GM23248 (cell line): ENCODE data around the gene RNF26. TPM values are rescaled to one million over a fixed set of nuclear protein-coding genes. Genes with fewer than 3 reads are reported as not detected.

ENCODE experiments used
- DNase-seq: peaks from one replicate; pipeline ENCODE4 v3.0.0-alpha.2; 2015
- H2AFZ ChIP-seq: fragments of 200-600 bp; sonication (generic); 2 replicates; pipeline ENCODE4 v1.6.1; 2016; ENCODE audit warnings: antibody characterized with exemption
- H3F3A ChIP-seq: fragments of 200-600 bp; sonication (generic); 2 replicates; pipeline ENCODE4 v1.6.1; 2016; ENCODE audit warnings: mild to moderate bottlenecking, antibody characterized with exemption, mixed run types; ENCODE audit not compliant: insufficient read depth
- H3K27ac ChIP-seq: fragments of 200-600 bp; sonication (generic); 2 replicates; pipeline ENCODE4 v1.5.1; 2016; ENCODE audit warnings: mild to moderate bottlenecking
- H3K27me3 ChIP-seq: fragments of 200-600 bp; sonication (generic); replicated peaks from 2 replicates; pipeline ENCODE4 v1.6.1; 2016; ENCODE audit warnings: mild to moderate bottlenecking; ENCODE audit not compliant: insufficient read depth
- H3K36me3 ChIP-seq: fragments of 200-600 bp; sonication (generic); 2 replicates; pipeline ENCODE4 v1.6.1; 2016; ENCODE audit warnings: low read depth, mild to moderate bottlenecking
- H3K4me1 ChIP-seq: fragments of 200-600 bp; sonication (generic); 2 replicates; pipeline ENCODE4 v1.6.1; 2016; ENCODE audit warnings: mild to moderate bottlenecking; ENCODE audit not compliant: insufficient read depth
- H3K4me2 ChIP-seq: fragments of 200-600 bp; sonication (generic); one replicate; pipeline ENCODE4 v1.6.1; 2016; ENCODE audit warnings: mild to moderate bottlenecking; ENCODE audit not compliant: unreplicated experiment
- H3K4me3 ChIP-seq: fragments of 200-600 bp; sonication (generic); 2 replicates; pipeline ENCODE4 v1.5.1; 2016; ENCODE audit warnings: mild to moderate bottlenecking
- H3K79me2 ChIP-seq: fragments of 200-600 bp; sonication (generic); 2 replicates; pipeline ENCODE4 v1.6.1; 2016; ENCODE audit warnings: mild to moderate bottlenecking; ENCODE audit not compliant: insufficient read depth
- H3K9ac ChIP-seq: fragments of 200-600 bp; sonication (generic); 2 replicates; pipeline ENCODE4 v1.6.1; 2016; ENCODE audit warnings: mild to moderate bottlenecking
- H3K9me2 ChIP-seq: fragments of 200-600 bp; sonication (generic); 2 replicates; pipeline ENCODE4 v1.6.1; 2016; ENCODE audit warnings: mixed run types, mild to moderate bottlenecking, moderate library complexity; ENCODE audit not compliant: insufficient read depth
- H3K9me3 ChIP-seq: fragments of 200-600 bp; sonication (generic); one replicate; pipeline ENCODE4 v1.6.1; 2017; ENCODE audit warnings: low read depth
- H4K20me1 ChIP-seq: fragments of 200-600 bp; sonication (generic); 2 replicates; pipeline ENCODE4 v1.6.0; 2016; ENCODE audit not compliant: insufficient read depth
- EZH2 ChIP-seq: fragments of 200-600 bp; sonication (generic); IDR thresholded peaks from 2 replicates; pipeline ENCODE4 v1.6.1; 2018; ENCODE audit warnings: antibody characterized with exemption, mild to moderate bottlenecking; ENCODE audit not compliant: insufficient read depth, poor library complexity, severe bottlenecking
- EZH2phosphoT487 ChIP-seq: fragments of 200-600 bp; sonication (generic); IDR thresholded peaks from 2 replicates; pipeline ENCODE4 v1.6.1; 2018; ENCODE audit warnings: antibody characterized with exemption, moderate library complexity, mild to moderate bottlenecking, low read depth; ENCODE audit not compliant: insufficient read depth
- WGBS, 2 experiments: methylation state at CpG; one replicate each; pipeline ENCODE4 v1.1.6; 2015 to 2017; ENCODE audit warnings: low lambda C conversion rate in 2 of 2, low coverage in 1 of 2; ENCODE audit errors: missing lambda C conversion rate in 2 of 2; 5-methylcytosine and 5-hydroxymethylcytosine counted together
- in situ Hi-C: fragments of 300-500 bp; cut with MboI; formaldehyde crosslinking; loops from 2 replicates; pipeline ENCODE4 v1.15.0; 2020
- polyA plus RNA-seq: library from polyadenylated mRNA; unstranded; fragments of >200 nt; fragmentation: Nextera tagmentation; extraction: Ambion mirVana; gene quantifications from 2 replicates; pipeline ENCODE4 v1.2.1, GENCODE V29; 2016
- total RNA-seq: library from RNA; depleted of rRNA; stranded (reverse); fragments of >200 nt; shearing (Covaris generic); gene quantifications from 2 replicates; pipeline ENCODE4 v1.2.3, GENCODE V29; 2014

Gene RNF26
- total and polyA plus RNA-seq, 2 experiments from 2014 or later = 8.0 to 49.5 TPM

DNA sequence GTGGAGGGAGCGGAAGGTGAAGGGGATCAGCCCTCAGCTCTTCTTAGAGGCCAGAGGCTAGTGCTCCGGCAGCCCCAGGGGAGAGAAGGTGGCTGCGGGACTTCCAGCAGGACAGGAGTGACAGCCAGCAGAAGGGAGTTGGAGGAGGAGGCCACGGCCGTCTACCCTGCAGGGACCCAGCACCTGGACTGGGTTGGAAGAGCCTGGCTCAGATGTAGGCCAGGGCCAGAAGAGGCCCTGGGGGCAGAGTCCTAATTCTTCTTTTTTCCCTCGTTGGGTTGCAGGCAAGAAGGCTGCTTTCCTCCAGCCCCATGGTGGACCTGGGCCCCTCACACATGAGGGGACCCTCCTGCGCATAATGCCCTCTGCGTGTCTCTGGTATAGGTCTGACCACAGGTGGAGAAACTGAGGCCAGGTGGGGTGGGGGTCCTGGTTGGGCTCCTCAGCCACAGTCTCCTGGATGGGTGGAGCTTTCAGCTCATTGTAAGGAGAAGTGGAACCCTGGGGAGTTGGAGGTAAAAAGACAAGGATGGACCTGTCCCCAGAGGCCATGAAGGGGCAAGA, 15.1 kb upstream of the RNF26 start:
- Histone ChIP-seq H3K9me2 (no peaks in the 10 kb centered on the region), H3K4me3 (no peak overlapping the region), H3F3A (peaks cover 18% of the 10 kb centered on the region; the same call in 1 of the 2 replicates), H3K9ac (no peak overlapping the region), H3K27ac (peak overlapping the region; percentile 62), H2AFZ (peak overlapping the region; percentile 61), H3K4me1 (peaks cover 41% of the 10 kb centered on the region), H3K79me2 (no peaks in the 10 kb centered on the region), H3K27me3 (no peaks in the 10 kb centered on the region; the same call in 1 of the 2 replicates), H3K36me3 (no peaks in the 10 kb centered on the region), H3K4me2 (peak overlapping the region; percentile 24), H4K20me1 (no peaks in the 10 kb centered on the region), H3K9me3 (no peaks in the 10 kb centered on the region)
- in situ Hi-C loops = no loop called here
- WGBS, 2 experiments = 87% methylated on average over 8 of the region's 8 CpGs
- DNase-seq = no peak
- no peak for TF ChIP-seq EZH2
- no peak for TF ChIP-seq EZH2phosphoT487

DNA sequence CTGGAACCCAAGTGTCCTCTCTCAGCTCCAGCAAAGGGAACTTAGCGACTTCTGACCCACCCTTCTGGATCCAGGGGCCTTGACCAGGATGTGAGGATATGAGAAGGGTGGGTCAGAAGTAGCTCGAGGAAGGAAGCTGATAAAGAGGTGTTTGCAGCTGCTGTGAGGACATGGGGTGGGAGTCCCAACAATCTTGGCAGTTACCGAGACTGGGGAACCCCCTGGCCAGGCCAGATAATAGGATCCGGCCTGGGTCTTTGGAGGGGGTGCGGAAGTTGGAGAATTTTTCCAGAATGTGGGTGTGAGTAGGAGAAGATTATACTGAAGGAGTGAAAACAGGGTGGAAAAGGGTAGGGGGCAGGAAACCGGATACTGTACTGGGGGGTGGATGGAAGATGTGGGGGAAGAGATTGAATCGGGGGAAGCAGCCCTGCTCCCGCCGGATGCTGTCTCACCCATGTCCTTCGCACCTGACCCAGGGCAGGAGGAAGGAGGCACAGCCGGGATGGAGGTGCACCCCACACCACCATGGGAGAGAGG, 14.6 kb upstream of the RNF26 start:
- no peak overlapping the region for H3K4me3 ChIP-seq
- no peaks in the 10 kb centered on the region; the same call in 1 of the 2 replicates for H3K27me3 ChIP-seq
- no peak overlapping the region for H2AFZ ChIP-seq
- no peaks in the 10 kb centered on the region for H3K79me2 ChIP-seq
- in situ Hi-C loops = no loop called here
- no peaks in the 10 kb centered on the region for H3K9me2 ChIP-seq
- no peaks in the 10 kb centered on the region for H4K20me1 ChIP-seq
- no peak overlapping the region for H3K9ac ChIP-seq
- peaks cover 18% of the 10 kb centered on the region; the same call in 1 of the 2 replicates for H3F3A ChIP-seq
- no peak overlapping the region for H3K27ac ChIP-seq
- no peaks in the 10 kb centered on the region for H3K36me3 ChIP-seq
- TF ChIP-seq EZH2phosphoT487 = no peak
- TF ChIP-seq EZH2 = no peak
- no peak overlapping the region for H3K4me2 ChIP-seq
- DNase-seq = no peak
- H3K4me1 ChIP-seq = peaks cover 41% of the 10 kb centered on the region
- 77 to 79% methylated on average over 7 to 11 of the region's 11 CpGs for WGBS, 2 experiments
- H3K9me3 ChIP-seq = no peaks in the 10 kb centered on the region

- WGBS, 2 experiments = 29 to 42% methylated on average over 6 to 17 of the region's 17 CpGs
- no peaks in the 10 kb centered on the region; the same call in 1 of the 2 replicates for H3K27me3 ChIP-seq
- H3K9ac ChIP-seq = peak overlapping the region; percentile 83
- H3K4me3 ChIP-seq = peak overlapping the region; percentile 69
- H3K9me3 ChIP-seq = no peaks in the 10 kb centered on the region
- no peak for DNase-seq
- in situ Hi-C loops = no loop called here
- H3K9me2 ChIP-seq = no peaks in the 10 kb centered on the region
- H3K27ac ChIP-seq = peak overlapping the region; percentile 20; the same call in 1 of the 2 replicates
- H3K4me2 ChIP-seq = peak overlapping the region; percentile 76
- H3K36me3 ChIP-seq = no peaks in the 10 kb centered on the region
- H3K79me2 ChIP-seq = no peaks in the 10 kb centered on the region
- H3K4me1 ChIP-seq = peaks cover 41% of the 10 kb centered on the region
- H2AFZ ChIP-seq = peak overlapping the region; percentile 92
- peaks cover 18% of the 10 kb centered on the region; the same call in 1 of the 2 replicates for H3F3A ChIP-seq
- TF ChIP-seq EZH2 = no peak
- no peak for TF ChIP-seq EZH2phosphoT487
- H4K20me1 ChIP-seq = no peaks in the 10 kb centered on the region
Measured at GRCh38 chr11:119320240-119320775, 14.0 kb upstream of the RNF26 start.

- no peak for TF ChIP-seq EZH2
- no peak for TF ChIP-seq EZH2phosphoT487
- Histone ChIP-seq H3K4me3 (peak overlapping the region; percentile 69), H3K79me2 (no peaks in the 10 kb centered on the region), H3K36me3 (no peaks in the 10 kb centered on the region), H3F3A (peaks cover 18% of the 10 kb centered on the region; the same call in 1 of the 2 replicates), H3K9ac (peak overlapping the region; percentile 83), H3K27me3 (no peaks in the 10 kb centered on the region; the same call in 1 of the 2 replicates), H2AFZ (peak overlapping the region; percentile 92), H3K9me2 (no peaks in the 10 kb centered on the region), H4K20me1 (no peaks in the 10 kb centered on the region), H3K4me1 (peaks cover 34% of the 10 kb centered on the region), H3K9me3 (no peaks in the 10 kb centered on the region), H3K27ac (peak overlapping the region; percentile 20; the same call in 1 of the 2 replicates), H3K4me2 (peak overlapping the region; percentile 76)
- in situ Hi-C loops = no loop called here
- peak; percentile 70 for DNase-seq
- 4 to 8% methylated on average over 40 to 51 of the region's 60 CpGs for whole genome bisulfite sequencing, 2 experiments
Measured at GRCh38 chr11:119320776-119321524, 13.4 kb upstream of the RNF26 start.
